HepG2 (cell line): Measurements from ENCODE around the gene PEPD. TPM values are rescaled to one million over a fixed set of nuclear protein-coding genes. Genes with fewer than 3 reads are reported as not detected.
A peak's percentile ranks its signal among the peaks of the same experiment; 100 is the strongest.

Experiments
- ATF3 ChIP-seq: sonication (generic); formaldehyde crosslinking; IDR thresholded peaks from 2 replicates; pipeline ENCODE4 v1.4.0; 2020; ENCODE audit warnings: missing genetic modification reagents
- CBX5 ChIP-seq: sonication (generic); formaldehyde crosslinking; IDR thresholded peaks from 2 replicates; pipeline ENCODE4 v1.4.0; 2020; ENCODE audit warnings: missing genetic modification reagents, borderline replicate concordance
- ESRRA ChIP-seq: sonication (generic); formaldehyde crosslinking; IDR thresholded peaks from 2 replicates; pipeline ENCODE4 v1.5.1; 2020; ENCODE audit warnings: mild to moderate bottlenecking, low read depth, missing genetic modification reagents
- ETV6 ChIP-seq: sonication (generic); formaldehyde crosslinking; conservative IDR thresholded peaks from 2 replicates; pipeline ENCODE4 v1.4.0; 2020; ENCODE audit warnings: missing genetic modification reagents
- GATAD2A ChIP-seq: IDR thresholded peaks from 2 replicates; pipeline ENCODE4 v1.6.1; 2016
- LCORL ChIP-seq, 2 experiments: fragments of 450-650 bp in 1 of 2; sonication (generic) in 1 of 2; formaldehyde crosslinking in 1 of 2; IDR thresholded peaks; 2 replicates each; pipeline versions ENCODE4 v1.5.0 to v1.6.1; 2017 to 2020; ENCODE audit warnings: antibody characterized with exemption in 1 of 2, missing genetic modification reagents in 1 of 2
- MIER3 ChIP-seq: IDR thresholded peaks from 2 replicates; pipeline ENCODE4 v1.6.1; 2016; ENCODE audit warnings: missing compliant biosample characterization, borderline replicate concordance
- TSC22D2 ChIP-seq: sonication (generic); formaldehyde crosslinking; IDR thresholded peaks from 2 replicates; pipeline ENCODE4 v1.5.1; 2020; ENCODE audit warnings: missing genetic modification reagents, mild to moderate bottlenecking, borderline replicate concordance
- ZNF20 ChIP-seq: sonication (generic); formaldehyde crosslinking; IDR thresholded peaks from 2 replicates; pipeline ENCODE4 v1.4.0; 2020; ENCODE audit warnings: mild to moderate bottlenecking, moderate library complexity, missing genetic modification reagents
- ZNF224 ChIP-seq: sonication (generic); formaldehyde crosslinking; IDR thresholded peaks from 2 replicates; pipeline ENCODE4 v1.5.0; 2020; ENCODE audit warnings: mild to moderate bottlenecking, missing genetic modification reagents
- ZNF460 ChIP-seq: sonication (generic); formaldehyde crosslinking; IDR thresholded peaks from 2 replicates; pipeline ENCODE4 v1.5.1; 2020; ENCODE audit warnings: missing genetic modification reagents, mild to moderate bottlenecking, borderline replicate concordance
- ZNF468 ChIP-seq: sonication (generic); formaldehyde crosslinking; IDR thresholded peaks from 2 replicates; pipeline ENCODE4 v1.8.0; 2022; ENCODE audit warnings: mild to moderate bottlenecking, moderate library complexity, missing genetic modification reagents
- ZNF607 ChIP-seq: sonication (generic); formaldehyde crosslinking; IDR thresholded peaks from 2 replicates; pipeline ENCODE4 v1.5.1; 2020; ENCODE audit warnings: missing genetic modification reagents, mild to moderate bottlenecking, borderline replicate concordance
- ZNF776 ChIP-seq: sonication (generic); formaldehyde crosslinking; IDR thresholded peaks from 2 replicates; pipeline ENCODE4 v1.4.0; 2020; ENCODE audit warnings: mild to moderate bottlenecking, missing genetic modification reagents
- ZNF816 ChIP-seq: sonication (generic); formaldehyde crosslinking; IDR thresholded peaks from 2 replicates; pipeline ENCODE4 v1.8.0; 2022; ENCODE audit warnings: missing genetic modification reagents, mild to moderate bottlenecking, borderline replicate concordance
- ZNF83 ChIP-seq: sonication (generic); formaldehyde crosslinking; IDR thresholded peaks from 2 replicates; pipeline ENCODE4 v1.4.0; 2020; ENCODE audit warnings: missing genetic modification reagents, mild to moderate bottlenecking, borderline replicate concordance
- polyA plus RNA-seq, 8 experiments: library from polyadenylated mRNA; depleted of rRNA in 3 of 8; stranded (reverse) in 7 of 8; unstranded in 1 of 8; fragments of >200 nt; fragmentation: Illumina TruSeq in 4 of 8; extraction: Trizol in 4 of 8; gene quantifications; 2 replicates each; pipeline versions ENCODE4 v1.2.1 to v1.2.3, GENCODE V29; 2011 to 2016; ENCODE audit warnings: low read depth in 4 of 8, missing spikeins in 1 of 8, mixed read lengths in 1 of 8; ENCODE audit not compliant: insufficient read depth in 1 of 8
- total RNA-seq, 5 experiments: library from RNA; depleted of rRNA; stranded (reverse); fragments of >200 nt; fragmentation: Illumina TruSeq; extraction: Trizol; gene quantifications; 2 replicates each; pipeline ENCODE4 v1.2.3, GENCODE V29; 2016; ENCODE audit warnings: low read depth in 1 of 5
- TF ChIP-seq, protein P1 (sequence below): sonication (generic); formaldehyde crosslinking; IDR thresholded peaks from 2 replicates; pipeline ENCODE4 v1.8.0; 2023; ENCODE audit warnings: mild to moderate bottlenecking, missing genetic modification reagents
- TF ChIP-seq, protein P2 (sequence below): IDR thresholded peaks from 2 replicates; pipeline ENCODE4 v1.6.1; 2016; ENCODE audit warnings: mild to moderate bottlenecking
- TF ChIP-seq, protein P3 (sequence below), 2 experiments: sonication (generic) in 1 of 2; formaldehyde crosslinking in 1 of 2; IDR thresholded peaks; 2 replicates each; pipeline versions ENCODE4 v1.4.0 to v1.6.1; 2018 to 2020; ENCODE audit warnings: missing genetic modification reagents in 2 of 2, borderline replicate concordance in 1 of 2, low read depth in 1 of 2, mild to moderate bottlenecking in 1 of 2, missing biosample characterization in 1 of 2
- TF ChIP-seq, protein P4 (sequence below): IDR thresholded peaks from 2 replicates; pipeline ENCODE4 v1.6.1; 2016; ENCODE audit warnings: missing biosample characterization, missing genetic modification reagents, low read depth

The PEPD gene
- total and polyA plus RNA-seq, 2 of the 13 experiments (the other 11 are each of a cell fraction or from before 2014, with no cell fraction given): 60.7 to 75.1 TPM

- peak; percentile 48; the same call in 1 of the 2 replicates for TF ChIP-seq ZNF776 (CRISPR knock-in tag)
- no peak for TF ChIP-seq GATAD2A (CRISPR knock-in tag)
- 0 out of 2 replicates have a peak, but pooled peaks have one; percentile 44 for TF ChIP-seq ETV6 (CRISPR knock-in tag)
- TF ChIP-seq, protein P1, sequence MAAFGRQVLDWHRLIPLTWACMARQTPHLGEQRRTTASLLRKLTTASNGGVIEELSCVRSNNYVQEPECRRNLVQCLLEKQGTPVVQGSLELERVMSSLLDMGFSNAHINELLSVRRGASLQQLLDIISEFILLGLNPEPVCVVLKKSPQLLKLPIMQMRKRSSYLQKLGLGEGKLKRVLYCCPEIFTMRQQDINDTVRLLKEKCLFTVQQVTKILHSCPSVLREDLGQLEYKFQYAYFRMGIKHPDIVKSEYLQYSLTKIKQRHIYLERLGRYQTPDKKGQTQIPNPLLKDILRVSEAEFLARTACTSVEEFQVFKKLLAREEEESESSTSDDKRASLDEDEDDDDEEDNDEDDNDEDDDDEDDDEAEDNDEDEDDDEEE (CRISPR knock-in tag): 0 out of 2 replicates have a peak, but pooled peaks have one; percentile 42
- TF ChIP-seq, protein P2, sequence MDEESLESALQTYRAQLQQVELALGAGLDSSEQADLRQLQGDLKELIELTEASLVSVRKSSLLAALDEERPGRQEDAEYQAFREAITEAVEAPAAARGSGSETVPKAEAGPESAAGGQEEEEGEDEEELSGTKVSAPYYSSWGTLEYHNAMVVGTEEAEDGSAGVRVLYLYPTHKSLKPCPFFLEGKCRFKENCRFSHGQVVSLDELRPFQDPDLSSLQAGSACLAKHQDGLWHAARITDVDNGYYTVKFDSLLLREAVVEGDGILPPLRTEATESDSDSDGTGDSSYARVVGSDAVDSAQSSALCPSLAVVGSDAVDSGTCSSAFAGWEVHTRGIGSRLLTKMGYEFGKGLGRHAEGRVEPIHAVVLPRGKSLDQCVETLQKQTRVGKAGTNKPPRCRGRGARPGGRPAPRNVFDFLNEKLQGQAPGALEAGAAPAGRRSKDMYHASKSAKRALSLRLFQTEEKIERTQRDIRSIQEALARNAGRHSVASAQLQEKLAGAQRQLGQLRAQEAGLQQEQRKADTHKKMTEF (CRISPR knock-in tag): peak; percentile 45; the same call in 1 of the 2 replicates
- TF ChIP-seq ESRRA (CRISPR knock-in tag): peak; percentile 56; the same call in 1 of the 2 replicates
- no peak for TF ChIP-seq ZNF460 (CRISPR knock-in tag)
- TF ChIP-seq, protein P3, sequence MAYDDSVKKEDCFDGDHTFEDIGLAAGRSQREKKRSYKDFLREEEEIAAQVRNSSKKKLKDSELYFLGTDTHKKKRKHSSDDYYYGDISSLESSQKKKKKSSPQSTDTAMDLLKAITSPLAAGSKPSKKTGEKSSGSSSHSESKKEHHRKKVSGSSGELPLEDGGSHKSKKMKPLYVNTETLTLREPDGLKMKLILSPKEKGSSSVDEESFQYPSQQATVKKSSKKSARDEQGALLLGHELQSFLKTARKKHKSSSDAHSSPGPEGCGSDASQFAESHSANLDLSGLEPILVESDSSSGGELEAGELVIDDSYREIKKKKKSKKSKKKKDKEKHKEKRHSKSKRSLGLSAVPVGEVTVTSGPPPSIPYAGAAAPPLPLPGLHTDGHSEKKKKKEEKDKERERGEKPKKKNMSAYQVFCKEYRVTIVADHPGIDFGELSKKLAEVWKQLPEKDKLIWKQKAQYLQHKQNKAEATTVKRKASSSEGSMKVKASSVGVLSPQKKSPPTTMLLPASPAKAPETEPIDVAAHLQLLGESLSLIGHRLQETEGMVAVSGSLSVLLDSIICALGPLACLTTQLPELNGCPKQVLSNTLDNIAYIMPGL (CRISPR knock-in tag; IDR thresholded peaks at IDR 0.05; ENCODE audit: borderline replicate concordance in 1 of 2, low read depth in 1 of 2): peak in 1 of 2 experiments; percentile 44; a peak in 1 of 4 replicates
- TF ChIP-seq LCORL (IDR thresholded peaks at IDR 0.05): no peak
- TF ChIP-seq LCORL (CRISPR knock-in tag; IDR thresholded peaks at IDR 0.05): peak; percentile 77
- 0 out of 2 replicates have a peak, but pooled peaks have one; percentile 44 for TF ChIP-seq CBX5
- no peak for TF ChIP-seq TSC22D2
- 0 out of 2 replicates have a peak, but pooled peaks have one; percentile 22 for TF ChIP-seq ZNF83 (CRISPR knock-in tag)
- TF ChIP-seq ZNF468: no peak
- TF ChIP-seq ZNF816: no peak
- no peak for TF ChIP-seq MIER3 (CRISPR knock-in tag)
- TF ChIP-seq ATF3: no peak
- TF ChIP-seq ZNF20 (CRISPR knock-in tag): no peak
- TF ChIP-seq, protein P4, sequence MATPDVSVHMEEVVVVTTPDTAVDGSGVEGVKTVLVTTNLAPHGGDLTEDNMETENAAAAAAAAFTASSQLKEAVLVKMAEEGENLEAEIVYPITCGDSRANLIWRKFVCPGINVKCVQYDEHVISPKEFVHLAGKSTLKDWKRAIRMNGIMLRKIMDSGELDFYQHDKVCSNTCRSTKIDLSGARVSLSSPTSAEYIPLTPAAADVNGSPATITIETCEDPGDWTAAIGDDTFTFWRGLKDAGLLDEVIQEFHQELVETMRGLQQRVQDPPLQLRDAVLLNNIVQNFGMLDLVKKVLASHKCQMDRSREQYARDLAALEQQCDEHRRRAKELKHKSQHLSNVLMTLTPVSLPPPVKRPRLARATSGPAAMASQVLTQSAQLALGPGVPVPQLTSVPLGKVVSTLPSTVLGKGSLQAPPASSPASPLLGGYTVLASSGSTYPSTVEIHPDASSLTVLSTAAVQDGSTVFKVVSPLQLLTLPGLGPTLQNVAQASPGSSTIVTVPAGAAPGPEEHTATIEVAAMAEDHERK (CRISPR knock-in tag): no peak
- no peak for TF ChIP-seq ZNF224
- no peak for TF ChIP-seq ZNF607 (CRISPR knock-in tag)
Measured at GRCh38 chr19:33521480-33522370, at the start of gene PEPD (continued).
